GM12801 (cell line): ENCODE results near the gene CHD1.

Experiments used
- TF ChIP-seq, protein P1 (sequence below): IDR thresholded peaks from one replicate; pipeline ENCODE4 v1.5.1; 2011; ENCODE audit warnings: control low read depth; ENCODE audit not compliant: insufficient read length; ENCODE audit errors: extremely low read depth

The CHD1 gene

DNA sequence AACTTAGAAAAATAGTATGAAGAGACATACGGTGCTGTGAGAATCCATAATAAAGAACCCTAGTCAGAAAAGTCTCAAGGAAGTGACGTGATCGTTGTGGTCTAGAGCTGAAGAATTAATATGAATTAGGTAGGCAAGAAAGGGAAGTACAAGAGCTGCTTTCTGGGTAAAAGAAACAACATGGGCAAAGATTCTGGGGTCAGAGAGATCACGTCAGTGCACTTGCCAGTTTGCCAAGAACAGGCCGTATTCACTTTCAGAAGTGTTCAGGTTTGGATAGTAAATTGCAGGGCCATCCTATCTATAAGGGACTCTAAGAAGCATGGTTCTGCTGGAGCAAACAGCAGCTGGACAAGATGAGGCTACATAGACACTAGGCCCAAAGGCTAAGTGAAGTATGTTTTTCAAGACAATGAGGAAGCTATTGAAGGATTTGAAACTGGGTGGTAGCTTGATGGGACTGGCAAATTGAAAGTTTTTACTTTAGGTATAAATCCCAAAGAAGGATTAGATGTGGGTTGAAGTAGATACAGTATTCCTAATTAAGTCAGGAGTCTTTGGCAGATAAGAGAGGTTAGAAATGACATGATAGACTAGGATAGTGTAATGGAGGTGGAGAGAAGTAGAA, 4.8 kb upstream of the CHD1 start:
- TF ChIP-seq, protein P1, sequence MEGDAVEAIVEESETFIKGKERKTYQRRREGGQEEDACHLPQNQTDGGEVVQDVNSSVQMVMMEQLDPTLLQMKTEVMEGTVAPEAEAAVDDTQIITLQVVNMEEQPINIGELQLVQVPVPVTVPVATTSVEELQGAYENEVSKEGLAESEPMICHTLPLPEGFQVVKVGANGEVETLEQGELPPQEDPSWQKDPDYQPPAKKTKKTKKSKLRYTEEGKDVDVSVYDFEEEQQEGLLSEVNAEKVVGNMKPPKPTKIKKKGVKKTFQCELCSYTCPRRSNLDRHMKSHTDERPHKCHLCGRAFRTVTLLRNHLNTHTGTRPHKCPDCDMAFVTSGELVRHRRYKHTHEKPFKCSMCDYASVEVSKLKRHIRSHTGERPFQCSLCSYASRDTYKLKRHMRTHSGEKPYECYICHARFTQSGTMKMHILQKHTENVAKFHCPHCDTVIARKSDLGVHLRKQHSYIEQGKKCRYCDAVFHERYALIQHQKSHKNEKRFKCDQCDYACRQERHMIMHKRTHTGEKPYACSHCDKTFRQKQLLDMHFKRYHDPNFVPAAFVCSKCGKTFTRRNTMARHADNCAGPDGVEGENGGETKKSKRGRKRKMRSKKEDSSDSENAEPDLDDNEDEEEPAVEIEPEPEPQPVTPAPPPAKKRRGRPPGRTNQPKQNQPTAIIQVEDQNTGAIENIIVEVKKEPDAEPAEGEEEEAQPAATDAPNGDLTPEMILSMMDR: no peak

GRCh38 chr5:98930972-98931762, 2.4 kb upstream of the CHD1 start:
- TF ChIP-seq, protein P1: no peak

DNA sequence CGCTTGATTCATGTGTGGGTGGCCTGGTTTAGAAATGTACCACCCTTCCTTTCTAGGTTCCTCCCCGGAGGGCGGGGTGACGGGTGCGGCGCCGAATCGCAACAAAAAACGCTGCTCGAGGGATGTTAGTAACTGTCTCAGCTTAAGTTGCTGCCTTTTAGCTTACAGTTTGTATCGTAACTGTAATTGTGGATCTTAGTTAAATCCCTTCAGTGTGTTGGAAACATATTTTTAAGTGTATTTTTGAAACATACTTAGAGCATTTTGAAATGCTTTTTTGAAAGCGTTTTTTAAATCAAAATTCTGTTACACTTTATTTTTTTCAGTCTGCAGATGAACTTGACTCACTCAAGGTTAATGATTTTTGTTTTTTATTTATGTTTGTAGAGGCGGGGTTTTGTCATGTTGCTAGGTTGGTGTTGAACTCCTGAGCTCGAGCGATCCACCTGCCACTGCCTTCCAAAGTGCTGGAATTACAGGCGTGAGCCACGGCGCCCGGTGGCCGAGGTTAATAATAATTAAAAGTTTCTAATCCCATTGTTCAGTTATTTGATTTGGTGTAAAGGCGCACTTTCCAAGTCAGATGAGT, 997 bp upstream of the CHD1 start:
- TF ChIP-seq, protein P1: no peak

- TF ChIP-seq, protein P1: no peak
These were observed 576 bp downstream of the CHD1 start for GRCh38 chr5:98927989-98928872.

- TF ChIP-seq, protein P1: no peak
These were observed 1.4 kb downstream of the CHD1 start for GRCh38 chr5:98927242-98927988.

DNA sequence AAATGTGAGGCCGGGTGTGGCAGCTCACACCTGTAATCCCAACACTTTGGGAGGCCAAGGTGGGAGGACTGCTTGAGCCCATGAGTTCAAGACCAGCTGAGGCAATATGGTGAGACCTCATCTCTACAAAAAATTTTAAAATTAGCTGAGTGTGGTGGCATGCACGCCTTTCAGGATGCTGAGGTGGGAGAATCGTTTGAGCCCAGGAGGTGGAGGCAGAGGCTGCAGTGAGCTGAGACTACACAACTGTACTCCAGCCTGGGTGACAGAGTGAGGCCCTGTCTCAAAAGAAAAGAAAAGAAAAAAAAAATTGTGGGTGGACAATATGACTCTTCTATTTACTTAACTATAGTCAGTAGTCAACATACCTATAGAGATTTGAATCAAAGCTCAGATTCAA, 4.8 kb downstream of the CHD1 start:
- TF ChIP-seq, protein P1: no peak
